RCC 7860 (cell line): ENCODE measurements around the gene NEK7.

Source experiments
- DNase-seq: peaks from one replicate; pipeline ENCODE4 v3.0.0-alpha.2; 2015; ENCODE audit warnings: low spot score
- FAIRE-seq: peaks from 2 replicates; lab custom pipeline; 2012; peaks lifted over from hg19 to GRCh38; lab: Jason Lieb, UNC

Gene NEK7

DNA sequence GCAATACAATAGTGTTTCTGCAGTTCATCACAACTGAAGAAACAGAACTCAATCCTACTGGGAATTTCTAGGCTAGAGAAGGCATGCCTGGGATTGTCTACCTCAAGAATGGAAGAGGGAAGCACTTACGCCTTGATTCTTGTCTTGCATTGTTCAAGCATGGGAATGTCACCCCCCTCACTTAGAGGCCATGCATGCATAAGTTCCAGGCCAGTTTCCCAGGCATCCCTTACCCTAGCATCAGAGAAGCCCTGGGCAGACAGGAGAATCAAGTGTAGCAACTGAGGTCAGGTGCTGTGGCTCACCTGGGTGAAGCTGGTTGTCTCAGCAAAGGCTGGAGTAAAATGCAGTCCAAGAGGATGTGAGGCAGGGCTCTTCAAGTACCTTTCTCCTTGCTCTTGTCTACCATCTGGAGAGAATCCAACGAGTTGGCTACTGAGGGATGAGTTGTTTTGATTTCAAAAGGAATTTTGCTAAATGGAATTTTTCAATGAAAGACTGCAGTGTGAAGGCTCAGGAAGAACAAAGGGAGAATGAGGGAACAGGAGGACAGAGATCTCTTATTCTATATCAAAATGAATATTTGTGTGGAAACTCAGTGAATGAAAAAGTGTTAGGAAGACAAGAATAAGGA is 174.3 kb downstream of the NEK7 start:
- DNase-seq = no peak
- FAIRE-seq = no peak

GRCh38 chr1:198333744-198334143 is 176.9 kb downstream of the NEK7 start:
- DNase-seq = peak; percentile 37

DNA sequence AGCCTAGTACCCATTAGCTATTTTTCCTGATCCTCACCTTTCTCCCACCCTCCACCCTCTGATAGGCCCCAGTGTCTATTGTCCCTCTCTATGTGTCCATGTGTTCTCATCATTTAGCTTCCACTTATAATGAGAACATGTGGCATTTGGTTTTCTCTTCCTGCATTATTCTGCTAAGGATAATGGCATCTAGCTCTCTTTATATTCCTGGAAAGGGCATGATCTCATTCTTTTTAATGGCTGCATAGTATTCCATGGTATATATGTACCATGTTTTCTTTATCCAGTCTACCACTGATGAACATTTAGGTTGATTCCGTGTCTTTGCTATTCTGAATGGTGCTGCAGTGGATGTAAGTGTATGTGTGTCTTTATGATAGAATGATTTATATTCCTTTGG is 178.9 kb downstream of the NEK7 start:
- no peak for DNase-seq
- no peak for FAIRE-seq

More at GRCh38 chr1:198333744-198334143, 176.9 kb downstream of the NEK7 start:
- peak; percentile 81 for FAIRE-seq

DNA sequence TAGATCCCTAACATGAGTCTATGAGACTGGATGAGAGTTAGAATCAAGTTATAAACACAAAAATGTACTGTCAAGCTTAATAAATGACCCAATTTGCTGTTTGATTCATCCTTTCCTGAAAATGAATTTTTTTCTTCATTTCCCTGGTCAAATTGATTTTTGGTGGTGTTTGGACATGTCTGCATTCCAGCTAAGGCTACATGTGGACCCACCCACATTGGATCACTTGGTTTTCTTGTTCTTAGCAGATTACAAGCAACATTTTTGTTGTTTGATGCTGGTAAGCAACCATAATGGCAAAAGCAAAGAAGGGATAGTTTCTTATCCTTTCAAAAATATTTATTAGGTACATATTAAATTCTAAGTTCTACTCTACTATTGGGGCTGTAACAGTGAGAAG is 181.1 kb downstream of the NEK7 start:
- no peak for DNase-seq
- no peak for FAIRE-seq

DNA sequence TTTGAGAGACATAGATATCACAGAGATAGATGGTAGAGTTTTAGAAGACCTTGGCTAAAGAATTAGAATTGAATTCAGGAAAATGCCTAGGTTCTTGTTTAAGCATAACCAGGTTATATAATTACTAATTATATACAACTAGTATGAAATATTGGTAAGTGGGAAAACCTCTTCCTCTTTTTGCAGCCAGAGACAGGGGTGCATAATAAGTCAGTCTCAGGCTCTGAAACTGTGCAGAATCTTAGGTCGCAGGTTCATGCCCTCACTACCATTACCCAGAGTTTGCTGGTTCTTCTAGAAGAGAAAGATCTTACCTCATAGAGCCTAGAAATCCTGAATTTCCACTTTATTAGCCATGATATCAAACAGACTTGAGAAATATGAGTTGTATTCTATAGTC is 183.3 kb downstream of the NEK7 start:
- DNase-seq (no peak), FAIRE-seq (no peak)

DNA sequence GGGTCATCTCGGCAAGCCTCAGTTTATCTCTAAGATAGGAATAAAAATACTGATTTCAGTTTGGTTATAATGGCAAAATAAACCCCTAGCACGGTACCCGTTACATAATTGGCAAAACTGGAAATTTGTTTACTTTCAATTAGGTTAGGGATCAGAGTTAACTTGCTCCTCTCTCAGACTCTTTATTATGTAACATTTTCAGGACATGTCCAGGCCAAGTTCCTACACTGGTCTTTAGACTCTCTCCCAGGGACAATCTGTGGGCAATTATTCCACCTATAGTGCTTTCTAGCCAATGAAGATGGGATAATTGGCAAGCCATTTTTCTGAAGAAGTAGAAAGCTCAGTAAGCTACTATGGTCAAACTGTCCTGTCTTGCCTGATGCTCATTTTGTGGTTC is 189.4 kb downstream of the NEK7 start:
- DNase-seq (no peak), FAIRE-seq (no peak)

- DNase-seq = no peak
Measured at GRCh38 chr1:198350456-198350855, 193.7 kb downstream of the NEK7 start.

GRCh38 chr1:198352975-198353695 is 196.3 kb downstream of the NEK7 start:
- no peak for FAIRE-seq
- no peak for DNase-seq

More at GRCh38 chr1:198350456-198350855, 193.7 kb downstream of the NEK7 start:
- no peak for FAIRE-seq

DNA sequence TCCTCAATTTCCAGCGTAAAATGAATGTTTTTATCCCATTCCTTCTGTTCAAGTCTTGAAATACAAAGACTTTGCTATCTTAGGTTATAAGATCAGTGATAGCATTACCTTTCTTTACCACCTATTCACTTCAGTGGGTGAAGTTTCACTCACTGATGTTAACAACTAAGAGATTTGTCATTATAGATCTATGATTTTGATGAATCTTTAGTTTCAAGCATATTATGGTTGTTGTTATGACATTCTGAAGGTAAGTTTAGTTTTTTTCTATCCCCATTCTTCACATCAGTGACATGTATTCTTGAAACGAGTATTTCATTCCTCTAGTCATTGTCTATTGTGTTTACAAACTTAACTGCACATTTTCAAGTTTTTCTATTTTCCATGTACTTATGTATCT is 201.1 kb downstream of the NEK7 start:
- FAIRE-seq (no peak), DNase-seq (no peak)

DNA sequence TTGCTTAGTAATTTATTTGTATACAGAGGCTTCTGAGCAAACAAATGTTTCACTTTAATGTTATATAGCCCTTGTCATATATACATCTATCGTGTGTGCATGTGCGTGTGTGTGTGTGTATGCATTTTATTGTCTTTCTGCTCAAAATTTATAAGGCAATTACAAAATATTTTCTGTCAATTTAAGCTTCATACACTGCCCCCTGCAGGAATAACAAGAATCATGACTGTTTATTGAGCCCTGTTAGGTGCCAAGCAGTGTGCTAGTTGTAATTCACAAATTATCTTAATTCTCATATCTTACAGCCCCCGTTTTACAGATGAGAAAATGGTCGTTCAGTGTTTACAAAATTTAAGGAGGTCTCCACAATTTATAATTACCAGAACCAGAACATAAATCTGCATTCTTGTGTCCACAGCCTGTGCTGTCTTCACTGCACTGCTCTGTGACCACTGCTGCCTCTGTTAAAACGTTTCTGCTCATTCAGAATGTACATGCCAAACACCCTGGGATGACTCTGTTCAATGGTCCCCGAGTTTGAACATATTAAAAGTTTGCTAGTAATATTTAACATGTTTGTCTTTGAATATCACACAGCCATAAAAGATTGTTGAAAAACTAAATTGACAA is 202.3 kb downstream of the NEK7 start:
- DNase-seq (no peak), FAIRE-seq (peak; percentile 29)

DNA sequence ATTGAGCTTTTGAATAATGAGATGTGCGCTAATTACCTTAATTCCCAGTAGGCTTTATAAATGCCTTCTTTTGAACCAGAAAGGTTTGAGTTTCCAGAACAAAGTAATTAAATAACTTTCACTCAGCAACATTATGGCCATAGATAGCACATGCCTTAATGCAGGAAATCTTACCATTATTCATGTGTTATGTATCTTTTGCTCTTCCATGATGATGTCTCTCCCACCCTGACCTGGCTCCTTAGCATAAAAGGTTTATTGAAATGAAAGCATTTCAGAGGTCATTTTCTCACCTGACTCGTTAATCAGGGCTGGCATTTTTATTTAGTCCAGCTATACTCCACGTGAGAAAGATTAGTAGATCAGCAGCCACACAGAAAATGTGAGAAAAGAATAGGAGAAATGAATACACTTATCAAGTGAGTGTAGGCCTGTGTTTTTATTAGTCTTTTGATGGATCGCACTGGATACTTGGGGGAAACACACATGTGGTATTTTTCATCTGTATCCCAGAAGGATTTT is 203.5 kb downstream of the NEK7 start:
- FAIRE-seq (no peak), DNase-seq (no peak)

- FAIRE-seq (no peak), DNase-seq (no peak)
Measured at GRCh38 chr1:198361237-198361767, 204.5 kb downstream of the NEK7 start.

GRCh38 chr1:198363625-198364151 is 206.9 kb downstream of the NEK7 start:
- FAIRE-seq = no peak

DNA sequence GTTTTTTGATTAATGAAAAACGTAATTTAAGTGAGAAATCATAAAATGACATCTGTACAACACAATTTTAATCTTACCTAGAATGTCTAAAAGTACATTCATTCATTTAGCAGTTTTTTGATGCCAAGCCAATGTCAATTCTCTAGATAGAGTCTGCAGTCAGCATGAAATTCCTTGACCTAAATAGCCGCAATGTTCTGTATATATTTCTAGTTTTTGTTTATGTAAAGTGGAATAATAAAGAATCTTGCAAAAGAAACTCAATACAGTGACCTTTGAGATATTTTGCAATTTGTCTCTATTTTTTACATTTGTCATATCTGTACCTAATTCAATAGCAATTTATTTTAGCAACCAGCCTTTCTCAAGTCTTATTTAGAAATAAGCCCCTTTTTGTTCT is 207.7 kb downstream of the NEK7 start:
- FAIRE-seq = no peak
- no peak for DNase-seq

More at GRCh38 chr1:198363625-198364151, 206.9 kb downstream of the NEK7 start:
- no peak for DNase-seq

DNA sequence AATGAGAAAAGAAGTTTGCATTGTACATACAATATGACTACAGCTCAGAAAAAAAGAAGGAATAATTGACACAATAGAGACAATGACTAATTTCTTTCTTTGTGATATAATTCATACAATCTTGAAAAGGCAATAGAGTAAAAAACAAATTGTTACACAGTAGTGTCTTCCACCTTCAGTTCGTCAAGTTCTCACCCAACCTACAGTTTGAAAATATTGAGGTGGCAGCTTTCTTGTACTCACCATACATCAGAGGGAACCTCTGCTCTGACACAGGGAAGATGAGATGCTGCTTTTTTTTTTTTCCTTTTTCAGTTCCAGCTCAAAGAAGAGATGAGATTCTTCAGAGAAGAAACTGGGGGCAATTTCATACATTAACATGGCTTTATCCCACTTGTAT is 210.5 kb downstream of the NEK7 start:
- FAIRE-seq = no peak
- DNase-seq = no peak

- DNase-seq = no peak
- FAIRE-seq = no peak
Measured at GRCh38 chr1:198370996-198371395, 214.2 kb downstream of the NEK7 start.
